ENCODE data around the gene SBF2. TPM values are rescaled to one million over a fixed set of nuclear protein-coding genes. Genes with fewer than 3 reads are reported as not detected.

SBF2 gene
- total RNA-seq, 1 donor from 2014 or later = 4.2 TPM

Other genes with a start within 250 kb of the SBF2 start
- gene ADM, start 10.9 kb upstream of the SBF2 start, total RNA-seq = 2.3 and 3.5 TPM in 2 replicates
- 24.8 and 26.1 TPM in 2 replicates for gene AMPD3, start 161.0 kb upstream of the SBF2 start, total RNA-seq
- 13.2 and 15.6 TPM in 2 replicates for gene RNF141, start 247.0 kb upstream of the SBF2 start, total RNA-seq

All from activated T-helper 2 cell treated with anti-CD3 and anti-CD28 coated beads, Interferon-gamma antibody, Interleukin-2, Interleukin-4, amounts not matched to agents 10 μg/mL and 5 μg/mL and 100 μg/mL, durations not matched to agents 14 hours and 24 hours and 36 hours (primary cell).